Measurements from ENCODE around the gene PRAMEF12. TPM values are rescaled to one million over a fixed set of nuclear protein-coding genes. Genes with fewer than 3 reads are reported as not detected.

PRAMEF12 gene
- total RNA-seq, 1 donor from 2014 or later, result not detected

DNA sequence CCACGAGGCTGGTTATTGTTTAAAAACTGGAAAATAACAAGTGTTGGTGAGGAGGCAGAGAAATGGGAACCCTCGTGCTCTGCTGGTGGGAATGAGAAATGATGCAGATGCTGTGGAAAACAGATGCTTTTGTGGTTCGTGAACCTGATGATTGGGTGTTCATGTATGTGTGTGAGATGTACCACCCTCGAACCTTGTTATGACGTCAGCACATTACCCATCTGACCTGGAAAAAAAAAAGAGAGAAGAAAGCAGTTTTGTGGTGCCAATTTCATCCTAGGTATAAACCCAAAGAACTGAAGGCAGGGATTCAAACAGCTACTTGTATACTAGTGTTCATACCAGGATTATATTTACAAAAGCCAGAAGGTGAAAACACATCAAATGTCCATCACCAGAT, 33.9 kb upstream of the PRAMEF12 start:
- H3K4me3 ChIP-seq, result no peak overlapping the region
- no peak for TF ChIP-seq POLR2AphosphoS5 (IDR thresholded peaks at IDR 0.05; ENCODE audit: insufficient read depth in 1 of 2, low read depth in 1 of 2)
- no peak for TF ChIP-seq POLR2A (IDR thresholded peaks at IDR 0.05)
- TF ChIP-seq, protein P1, sequence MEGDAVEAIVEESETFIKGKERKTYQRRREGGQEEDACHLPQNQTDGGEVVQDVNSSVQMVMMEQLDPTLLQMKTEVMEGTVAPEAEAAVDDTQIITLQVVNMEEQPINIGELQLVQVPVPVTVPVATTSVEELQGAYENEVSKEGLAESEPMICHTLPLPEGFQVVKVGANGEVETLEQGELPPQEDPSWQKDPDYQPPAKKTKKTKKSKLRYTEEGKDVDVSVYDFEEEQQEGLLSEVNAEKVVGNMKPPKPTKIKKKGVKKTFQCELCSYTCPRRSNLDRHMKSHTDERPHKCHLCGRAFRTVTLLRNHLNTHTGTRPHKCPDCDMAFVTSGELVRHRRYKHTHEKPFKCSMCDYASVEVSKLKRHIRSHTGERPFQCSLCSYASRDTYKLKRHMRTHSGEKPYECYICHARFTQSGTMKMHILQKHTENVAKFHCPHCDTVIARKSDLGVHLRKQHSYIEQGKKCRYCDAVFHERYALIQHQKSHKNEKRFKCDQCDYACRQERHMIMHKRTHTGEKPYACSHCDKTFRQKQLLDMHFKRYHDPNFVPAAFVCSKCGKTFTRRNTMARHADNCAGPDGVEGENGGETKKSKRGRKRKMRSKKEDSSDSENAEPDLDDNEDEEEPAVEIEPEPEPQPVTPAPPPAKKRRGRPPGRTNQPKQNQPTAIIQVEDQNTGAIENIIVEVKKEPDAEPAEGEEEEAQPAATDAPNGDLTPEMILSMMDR (IDR thresholded peaks at IDR 0.05), result no peak
- no peaks in the 10 kb centered on the region for H3K4me1 ChIP-seq
- intact Hi-C loops (cut with DNase I), result no loop called here
- H3K36me3 ChIP-seq, result no peaks in the 10 kb centered on the region
- no peak overlapping the region for H3K27ac ChIP-seq
- H3K27me3 ChIP-seq, result no peaks in the 10 kb centered on the region
- no peaks in the 10 kb centered on the region for H3K9me3 ChIP-seq
- DNase-seq (ENCODE audit: extremely low spot score in 2 of 2), result no peak

DNA sequence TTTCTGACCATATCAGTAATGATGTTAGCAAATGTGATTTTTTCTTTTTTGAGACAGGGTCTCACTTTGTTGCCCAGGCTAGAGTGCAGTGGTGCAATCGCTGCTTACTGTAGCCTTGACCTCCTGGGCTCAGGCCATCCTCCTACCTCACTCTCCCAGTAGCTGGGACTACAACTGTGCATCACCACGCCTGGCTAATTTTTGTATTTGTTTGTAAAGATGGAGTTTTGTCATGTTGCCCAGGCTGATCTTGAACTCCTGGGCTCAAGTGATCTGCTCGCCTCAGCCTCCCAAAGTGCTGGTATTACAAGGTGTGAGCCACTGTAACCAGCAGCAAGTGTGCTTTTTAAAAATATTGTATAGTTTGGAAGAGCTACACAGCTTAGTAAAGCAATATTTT, 31.6 kb upstream of the PRAMEF12 start:
- Histone ChIP-seq H3K9me3 (no peaks in the 10 kb centered on the region), H3K4me1 (no peaks in the 10 kb centered on the region), H3K27ac (no peak overlapping the region), H3K27me3 (no peaks in the 10 kb centered on the region), H3K4me3 (no peak overlapping the region), H3K36me3 (no peaks in the 10 kb centered on the region)
- intact Hi-C loops (cut with DNase I), result no loop called here
- no peak for DNase-seq (ENCODE audit: extremely low spot score in 2 of 2)
- TF ChIP-seq POLR2A (IDR thresholded peaks at IDR 0.05) (no peak), POLR2AphosphoS5 (IDR thresholded peaks at IDR 0.05; ENCODE audit: insufficient read depth in 1 of 2, low read depth in 1 of 2) (no peak)
- TF ChIP-seq, protein P1 (IDR thresholded peaks at IDR 0.05), result no peak

DNA sequence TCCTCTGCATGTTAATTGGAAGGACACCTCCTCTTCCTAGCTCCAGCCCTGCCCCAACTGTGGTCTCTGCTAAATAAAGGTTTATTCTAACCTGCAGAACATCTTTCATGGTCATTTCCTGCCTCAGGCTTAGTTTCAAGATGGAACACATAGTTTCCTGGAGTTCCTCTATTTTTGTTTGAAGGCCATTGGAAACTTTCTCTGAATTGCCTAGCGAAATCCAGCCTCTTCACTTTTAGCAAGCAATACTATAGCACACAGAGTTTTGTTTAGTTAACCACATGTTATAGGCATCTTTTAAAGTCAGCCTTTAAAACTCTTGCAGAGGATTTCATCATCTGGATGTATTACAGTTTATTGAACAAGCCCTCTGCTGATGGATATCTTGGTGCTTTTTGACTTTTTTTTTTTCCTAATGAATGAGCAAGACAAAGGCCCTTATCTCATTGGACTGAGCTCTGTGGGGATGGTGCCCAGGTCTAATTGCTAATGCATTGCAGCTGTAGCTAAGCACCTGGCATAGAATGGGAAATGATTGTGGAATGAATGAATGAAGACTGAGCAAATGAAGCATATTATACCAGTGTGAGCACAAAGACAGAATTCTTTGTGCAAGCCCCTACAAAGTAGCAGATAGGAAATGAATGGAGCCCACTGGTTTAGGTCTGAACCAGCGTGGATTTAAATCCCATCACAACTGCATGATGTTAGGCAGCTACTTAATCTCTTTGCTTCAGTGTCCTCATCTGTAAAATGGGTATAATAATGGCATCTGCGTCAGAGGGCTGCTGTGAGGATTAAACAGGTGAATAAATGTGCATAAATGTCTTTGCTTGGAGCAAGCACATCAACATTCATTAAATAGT, 28.2 kb upstream of the PRAMEF12 start:
- no peak overlapping the region for H3K27ac ChIP-seq
- H3K36me3 ChIP-seq, result no peaks in the 10 kb centered on the region
- no peaks in the 10 kb centered on the region for H3K27me3 ChIP-seq
- H3K4me3 ChIP-seq, result no peak overlapping the region
- no peaks in the 10 kb centered on the region for H3K4me1 ChIP-seq
- TF ChIP-seq, protein P1 (IDR thresholded peaks at IDR 0.05), result no peak
- TF ChIP-seq POLR2A (IDR thresholded peaks at IDR 0.05) (no peak), POLR2AphosphoS5 (IDR thresholded peaks at IDR 0.05; ENCODE audit: insufficient read depth in 1 of 2, low read depth in 1 of 2) (no peak)
- intact Hi-C loops (cut with DNase I), result no loop called here
- no peaks in the 10 kb centered on the region for H3K9me3 ChIP-seq
- no peak for DNase-seq (ENCODE audit: extremely low spot score in 2 of 2)

DNA sequence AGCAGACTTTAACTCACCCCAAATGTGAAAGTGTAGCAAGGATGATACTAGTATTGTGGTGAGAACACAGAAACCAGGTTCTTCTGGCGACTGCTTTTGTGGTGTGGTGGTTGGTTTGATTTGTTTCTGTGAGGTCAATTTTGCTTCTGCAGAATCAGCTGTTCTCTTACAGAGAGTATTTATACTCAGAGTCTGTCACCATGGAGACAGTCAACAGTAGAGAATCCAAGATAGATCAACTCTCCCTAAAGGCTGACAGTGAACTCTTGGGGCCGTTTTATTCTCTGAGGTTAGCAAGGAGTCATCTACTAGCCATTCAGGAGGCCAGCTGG, 27.6 kb upstream of the PRAMEF12 start, which contains the start of gene CFAP107:
CFAP107 (plus strand) TSS at position 209 of the 332 bp plus-strand sequence. CDS start 231 bp downstream, outside the sequence.
- DNase-seq (ENCODE audit: extremely low spot score in 2 of 2), result no peak
- Histone ChIP-seq H3K4me3 (no peak within 1 kb of the TSS), H3K27ac (no peak within 1 kb of the TSS), H3K27me3 (no peaks in the 10 kb centered on the region), H3K9me3 (no peaks in the 10 kb centered on the region), H3K36me3 (no peaks in the 10 kb centered on the region), H3K4me1 (no peaks in the 10 kb centered on the region)
- TF ChIP-seq, protein P1 (IDR thresholded peaks at IDR 0.05), result no peak
- TF ChIP-seq POLR2A (IDR thresholded peaks at IDR 0.05) (no peak), POLR2AphosphoS5 (IDR thresholded peaks at IDR 0.05; ENCODE audit: insufficient read depth in 1 of 2, low read depth in 1 of 2) (no peak)
- intact Hi-C loops (cut with DNase I), result no loop called here

DNA sequence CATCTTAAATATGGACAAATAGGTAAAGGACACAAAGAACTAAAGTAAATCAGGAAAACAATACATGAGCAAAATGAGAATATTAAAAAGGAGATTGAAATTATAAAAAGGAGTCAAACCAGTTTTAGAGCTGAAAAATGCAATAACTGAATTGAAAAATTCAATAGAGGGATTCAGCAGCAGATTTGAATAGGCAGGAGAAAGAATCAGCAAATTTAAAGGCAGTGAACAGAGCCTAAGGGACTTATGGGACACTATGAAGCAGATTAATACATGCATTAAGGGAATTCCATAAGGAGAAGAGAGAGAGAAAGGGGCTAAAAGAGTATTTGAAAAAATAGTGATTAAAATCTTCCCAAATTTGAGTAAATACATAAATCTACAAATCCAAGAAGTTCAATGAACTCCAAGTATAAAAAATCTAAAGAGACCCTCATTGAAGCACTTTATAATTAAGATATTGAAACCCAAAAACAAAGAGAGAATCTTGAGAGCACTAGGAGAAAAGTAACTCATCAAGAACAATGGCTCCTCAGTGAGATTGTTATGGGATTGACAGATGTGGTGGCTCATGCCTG, 24.7 kb upstream of the PRAMEF12 start:
- Histone ChIP-seq H3K27ac (no peak overlapping the region), H3K4me3 (no peak overlapping the region), H3K36me3 (no peaks in the 10 kb centered on the region), H3K9me3 (no peaks in the 10 kb centered on the region), H3K27me3 (no peaks in the 10 kb centered on the region), H3K4me1 (no peaks in the 10 kb centered on the region)
- intact Hi-C loops (cut with DNase I), result no loop called here
- no peak for TF ChIP-seq POLR2AphosphoS5 (IDR thresholded peaks at IDR 0.05; ENCODE audit: insufficient read depth in 1 of 2, low read depth in 1 of 2)
- TF ChIP-seq, protein P1 (IDR thresholded peaks at IDR 0.05), result no peak
- TF ChIP-seq POLR2A (IDR thresholded peaks at IDR 0.05), result no peak
- DNase-seq (ENCODE audit: extremely low spot score in 2 of 2), result no peak
